Loucy (cell line): ENCODE data around the gene GNL3.

Experiments
- CTCF ChIP-seq: fragments of 200-600 bp; sonication (generic); conservative IDR thresholded peaks from 2 replicates; pipeline ENCODE4 v1.5.1; 2014; ENCODE audit warnings: mild to moderate bottlenecking, antibody characterized with exemption, low read length
- EZH2phosphoT487 ChIP-seq: fragments of 200-600 bp; IDR thresholded peaks from 2 replicates; pipeline ENCODE4 v1.6.1; 2018; ENCODE audit warnings: antibody characterized with exemption, mild to moderate bottlenecking, moderate library complexity, borderline replicate concordance

- TF ChIP-seq CTCF (peak; percentile 55), EZH2phosphoT487 (no peak)
These were observed 3.8 kb upstream of the GNL3 start for GRCh38 chr3:52682016-52682415.
